Type B pancreatic cell (in vitro differentiated cells): ENCODE results near the gene MOB3C. TPM values are rescaled to one million over a fixed set of nuclear protein-coding genes. Genes with fewer than 3 reads are reported as not detected.
A peak's percentile ranks its signal among the peaks of the same experiment; 100 is the strongest.
"Not testable (repeated sequence)": the region's sequence is repeated elsewhere in the genome, so short reads cannot be mapped to it uniquely, and the experiment has no call there.

ENCODE experiments used
- DNase-seq: peaks from one replicate; pipeline ENCODE4 v3.0.0; 2021; ENCODE audit warnings: mixed read lengths; ENCODE audit not compliant: unreplicated experiment; ENCODE audit errors: extremely low spot score
- H3K27ac Mint-ChIP-seq: 2 replicates; pipeline ENCODE4 v1.8.0; 2021; ENCODE audit warnings: mild to moderate bottlenecking, mixed read lengths
- H3K27me3 Mint-ChIP-seq: 2 replicates; pipeline ENCODE4 v1.8.0; 2021; ENCODE audit warnings: mixed read lengths
- H3K36me3 Mint-ChIP-seq: 2 replicates; pipeline ENCODE4 v1.8.0; 2021; ENCODE audit warnings: mixed read lengths
- H3K4me1 Mint-ChIP-seq: one replicate; pipeline ENCODE4 v1.8.0; 2021; ENCODE audit warnings: mixed read lengths; ENCODE audit not compliant: unreplicated experiment
- H3K4me3 Mint-ChIP-seq: 2 replicates; pipeline ENCODE4 v1.8.0; 2021; ENCODE audit warnings: mild to moderate bottlenecking, mixed read lengths
- H3K9me3 Mint-ChIP-seq: 2 replicates; pipeline ENCODE4 v1.8.0; 2021; ENCODE audit warnings: mixed read lengths
- long read RNA-seq: library from polyadenylated mRNA; unstranded; transcript quantifications from one replicate; pipeline ENCODE4 v2.0.0, GENCODE V29; 2020
- total RNA-seq: library from RNA; stranded (reverse); gene quantifications from 2 replicates; pipeline ENCODE4 v1.2.1, GENCODE V29; 2021; ENCODE audit warnings: low replicate concordance
- TF ChIP-seq, protein P1 (sequence below): fragments of 200-600 bp; sonication (generic); conservative IDR thresholded peaks from 2 replicates; pipeline ENCODE4 v1.5.0; 2021; ENCODE audit warnings: antibody characterized with exemption, mild to moderate bottlenecking

The MOB3C gene
- 5.7 and 6.8 TPM in 2 replicates for total RNA-seq
- long read RNA-seq, transcript MOB3C-202 (4 exons, 2,822 nt): major isoform, 9 of 10 reads
- long read RNA-seq, partial matches to known transcripts: 1 of 10 reads
- long read RNA-seq, other reads (novel, unspliced or antisense): 0 of 10 reads

DNA sequence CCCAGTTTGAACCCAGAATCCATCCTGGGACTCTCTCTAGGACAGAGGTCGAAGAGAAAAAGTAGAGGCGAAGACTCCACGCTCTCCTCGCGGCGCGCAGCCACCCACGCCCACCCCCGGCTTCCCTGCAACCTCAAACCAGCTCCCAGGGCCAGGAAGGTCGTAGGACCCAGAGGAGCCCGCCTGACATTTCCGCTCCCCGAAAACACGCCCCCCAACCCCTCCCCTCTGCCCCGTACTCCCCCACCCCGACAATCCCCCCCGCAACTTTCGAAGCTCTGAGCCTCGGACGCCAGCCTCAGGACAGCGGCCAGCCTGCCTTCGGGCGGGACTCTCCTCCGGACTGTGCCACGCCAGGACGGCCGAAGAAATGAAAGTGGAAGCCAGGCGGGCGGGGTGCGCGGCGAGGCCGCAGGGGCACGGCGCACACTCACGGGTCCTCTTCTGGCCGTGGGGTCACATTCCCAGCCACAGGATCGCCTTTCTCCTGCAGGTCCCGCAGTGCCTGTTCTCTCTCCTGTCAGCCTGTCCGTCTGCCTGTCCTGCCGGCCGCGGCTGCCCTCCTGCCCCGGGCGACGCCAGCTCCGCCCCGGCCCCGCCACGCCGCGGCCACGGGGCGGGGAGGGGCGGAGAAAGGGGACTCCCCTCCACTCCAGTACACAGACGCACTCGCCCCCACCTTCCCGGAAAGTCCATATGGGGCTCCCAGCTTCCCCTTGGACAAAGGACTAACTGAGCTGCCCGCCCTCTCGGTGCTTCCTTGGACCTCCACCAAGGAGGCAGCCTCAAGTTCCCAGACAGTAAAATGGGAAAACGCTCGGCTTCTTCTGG lies at the start of gene MOB3C:
MOB3C (minus strand) TSS at position 535 of the 831 bp plus-strand sequence. CDS start 3,490 bp downstream, outside the sequence.
- no peak for DNase-seq
- peaks cover 12% of the 10 kb centered on the region for H3K27me3 Mint-ChIP-seq
- peak within 1 kb of the TSS; percentile 90 for H3K4me3 Mint-ChIP-seq
- H3K27ac Mint-ChIP-seq: peak within 1 kb of the TSS; percentile 73
- peaks cover 13% of the 10 kb centered on the region for H3K4me1 Mint-ChIP-seq
- TF ChIP-seq, protein P1, sequence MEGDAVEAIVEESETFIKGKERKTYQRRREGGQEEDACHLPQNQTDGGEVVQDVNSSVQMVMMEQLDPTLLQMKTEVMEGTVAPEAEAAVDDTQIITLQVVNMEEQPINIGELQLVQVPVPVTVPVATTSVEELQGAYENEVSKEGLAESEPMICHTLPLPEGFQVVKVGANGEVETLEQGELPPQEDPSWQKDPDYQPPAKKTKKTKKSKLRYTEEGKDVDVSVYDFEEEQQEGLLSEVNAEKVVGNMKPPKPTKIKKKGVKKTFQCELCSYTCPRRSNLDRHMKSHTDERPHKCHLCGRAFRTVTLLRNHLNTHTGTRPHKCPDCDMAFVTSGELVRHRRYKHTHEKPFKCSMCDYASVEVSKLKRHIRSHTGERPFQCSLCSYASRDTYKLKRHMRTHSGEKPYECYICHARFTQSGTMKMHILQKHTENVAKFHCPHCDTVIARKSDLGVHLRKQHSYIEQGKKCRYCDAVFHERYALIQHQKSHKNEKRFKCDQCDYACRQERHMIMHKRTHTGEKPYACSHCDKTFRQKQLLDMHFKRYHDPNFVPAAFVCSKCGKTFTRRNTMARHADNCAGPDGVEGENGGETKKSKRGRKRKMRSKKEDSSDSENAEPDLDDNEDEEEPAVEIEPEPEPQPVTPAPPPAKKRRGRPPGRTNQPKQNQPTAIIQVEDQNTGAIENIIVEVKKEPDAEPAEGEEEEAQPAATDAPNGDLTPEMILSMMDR: no peak
- no peaks in the 10 kb centered on the region for H3K36me3 Mint-ChIP-seq
- no peaks in the 10 kb centered on the region for H3K9me3 Mint-ChIP-seq

GRCh38 chr1:46665983-46666382 lies 49.4 kb upstream of the MOB3C start:
- Mint-ChIP-seq H3K4me1 (peaks cover 13% of the 10 kb centered on the region), H3K36me3 (peaks cover 9% of the 10 kb centered on the region), H3K27me3 (no peaks in the 10 kb centered on the region), H3K4me3 (peak overlapping the region; percentile 73), H3K9me3 (no peaks in the 10 kb centered on the region), H3K27ac (no peak overlapping the region)
- TF ChIP-seq, protein P1: no peak
- DNase-seq: no peak

DNA sequence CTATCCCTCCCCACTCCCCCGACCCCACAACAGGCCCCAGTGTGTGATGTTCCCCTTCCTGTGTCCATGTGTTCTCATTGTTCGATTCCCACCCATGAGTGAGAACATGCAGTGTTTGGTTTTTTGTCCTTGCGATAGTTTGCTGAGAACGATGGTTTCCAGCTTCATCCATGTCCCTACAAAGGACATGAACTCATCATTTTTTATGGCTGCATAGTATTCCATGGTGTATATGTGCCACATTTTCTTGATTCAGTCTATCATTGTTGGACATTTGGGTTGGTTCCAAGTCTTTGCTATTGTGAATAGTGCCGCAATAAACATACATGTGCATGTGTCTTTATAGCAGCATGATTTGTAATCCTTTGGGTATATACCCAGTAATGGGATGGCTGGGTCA lies 46.3 kb upstream of the MOB3C start:
- DNase-seq, H3K4me3 Mint-ChIP-seq, H3K27me3 Mint-ChIP-seq, H3K9me3 Mint-ChIP-seq, H3K27ac Mint-ChIP-seq, H3K36me3 Mint-ChIP-seq: not testable (repeated sequence)
- H3K4me1 Mint-ChIP-seq: peaks cover 13% of the 10 kb centered on the region

DNA sequence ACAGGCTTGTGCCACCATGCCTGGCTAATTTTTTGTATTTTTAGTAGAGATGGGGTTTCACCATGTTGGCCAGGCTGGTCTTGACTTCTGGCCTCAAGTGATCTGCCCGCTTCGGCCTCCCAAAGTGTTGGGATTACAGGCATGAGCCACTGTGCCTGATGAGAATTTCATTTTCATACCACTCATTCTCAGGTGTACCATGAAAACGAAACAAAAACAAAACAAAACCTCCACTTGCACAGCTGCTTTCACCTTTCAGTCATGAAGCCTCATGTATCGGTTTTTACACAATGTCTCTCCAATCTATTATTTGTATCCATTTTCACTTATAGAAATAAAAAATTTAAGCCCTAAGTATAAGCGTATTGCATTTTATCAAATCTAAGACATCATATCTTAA lies 43.5 kb upstream of the MOB3C start:
- H3K36me3 Mint-ChIP-seq: peaks cover 23% of the 10 kb centered on the region
- H3K27me3 Mint-ChIP-seq, H3K4me1 Mint-ChIP-seq, DNase-seq, H3K4me3 Mint-ChIP-seq, H3K9me3 Mint-ChIP-seq, H3K27ac Mint-ChIP-seq: not testable (repeated sequence)

DNA sequence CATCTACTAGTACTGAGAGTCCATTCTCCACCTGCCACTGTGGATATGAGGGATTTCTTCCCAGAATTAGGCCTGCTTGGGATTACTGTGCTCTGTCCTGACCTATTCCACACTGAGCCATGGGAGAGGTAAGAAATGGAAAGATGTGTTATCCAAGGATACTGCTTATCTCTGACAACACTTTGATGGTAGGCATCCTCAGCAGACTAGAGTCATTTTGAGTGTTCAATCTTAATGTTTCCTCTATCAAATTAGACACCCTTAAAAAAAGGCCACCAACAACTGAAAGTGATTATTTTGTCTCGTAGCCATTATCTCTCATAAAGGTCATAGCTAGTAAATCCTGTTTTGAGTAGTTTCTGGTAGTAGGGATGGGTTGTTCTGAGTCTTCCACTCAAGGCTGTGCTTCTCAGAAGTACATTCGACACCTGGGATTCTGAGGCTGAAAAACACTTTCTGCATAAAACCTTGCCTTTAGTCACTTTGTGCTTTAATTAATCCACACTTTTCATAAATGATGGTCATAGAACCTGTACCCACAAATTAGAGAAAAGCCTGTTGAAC lies 42.8 kb upstream of the MOB3C start:
- peaks cover 23% of the 10 kb centered on the region for H3K36me3 Mint-ChIP-seq
- no peaks in the 10 kb centered on the region for H3K27me3 Mint-ChIP-seq
- TF ChIP-seq, protein P1: no peak
- no peaks in the 10 kb centered on the region for H3K4me1 Mint-ChIP-seq
- DNase-seq: no peak
- no peaks in the 10 kb centered on the region for H3K9me3 Mint-ChIP-seq
- H3K4me3 Mint-ChIP-seq: no peak overlapping the region
- H3K27ac Mint-ChIP-seq: no peak overlapping the region

- H3K27me3 Mint-ChIP-seq: no peaks in the 10 kb centered on the region
- no peak overlapping the region for H3K4me3 Mint-ChIP-seq
- H3K4me1 Mint-ChIP-seq: no peaks in the 10 kb centered on the region
- no peaks in the 10 kb centered on the region for H3K9me3 Mint-ChIP-seq
- peaks cover 24% of the 10 kb centered on the region for H3K36me3 Mint-ChIP-seq
- no peak overlapping the region for H3K27ac Mint-ChIP-seq
- TF ChIP-seq, protein P1: no peak
- DNase-seq: no peak
These were observed 41.2 kb upstream of the MOB3C start for GRCh38 chr1:46657775-46658174.
